Measurements from ENCODE around the gene RBBP7. TPM values are rescaled to one million over a fixed set of nuclear protein-coding genes. Genes with fewer than 3 reads are reported as not detected.

RBBP7 gene
- total RNA-seq, 1 experiment from 2014 or later, result 146 TPM

DNA sequence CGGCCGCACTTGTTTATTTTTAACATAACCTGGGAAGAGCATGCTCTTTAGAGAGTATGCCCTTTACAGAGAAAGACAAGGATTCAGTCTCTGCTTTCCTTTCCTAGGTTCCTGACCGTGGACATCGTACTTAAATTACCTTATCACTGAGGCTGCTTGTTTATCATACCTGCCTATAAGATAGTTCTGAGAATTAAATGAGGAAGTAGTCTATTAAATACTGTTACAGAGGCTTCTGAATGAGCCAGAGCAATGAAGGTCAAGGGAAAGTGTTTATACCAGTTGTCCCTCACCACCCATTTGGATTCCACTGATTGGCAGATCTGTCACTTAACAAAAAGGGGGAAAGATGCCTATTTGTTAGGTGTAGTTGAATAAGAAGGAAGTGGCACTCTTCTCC lies 73.9 kb downstream of the RBBP7 start:
- Histone ChIP-seq H3K36me3 (ENCODE audit: control insufficient read depth in 1 of 2, insufficient read depth in 2 of 2, low read length in 2 of 2) (peaks cover 6 to 12% of the 10 kb centered on the region in 2 experiments; a peak in 2 of 4 replicates), H3K4me2 (ENCODE audit: low read length) (no peak overlapping the region), H3K27ac (ENCODE audit: low read depth, low read length) (no peak overlapping the region), H3K27me3 (ENCODE audit: insufficient read depth, low read length) (no peaks in the 10 kb centered on the region), H3K9me2 (ENCODE audit: insufficient read depth) (no peaks in the 10 kb centered on the region), H3K4me3 (replicated peaks in 1 of 2; ENCODE audit: low read depth in 1 of 2, low read length in 2 of 2) (no peak overlapping the region), H3K9me3 (ENCODE audit: control insufficient read depth in 1 of 2, insufficient read depth in 1 of 2, low read depth in 1 of 2, low read length in 2 of 2) (no peaks in the 10 kb centered on the region), H3K79me2 (ENCODE audit: insufficient read depth, low read length) (peaks cover 89% of the 10 kb centered on the region), H3K4me1 (ENCODE audit: control insufficient read depth in 1 of 2, insufficient read depth in 2 of 2, low read length in 2 of 2) (no peaks in the 10 kb centered on the region), H4K20me1 (ENCODE audit: insufficient read depth) (no peaks in the 10 kb centered on the region), H3K9ac (ENCODE audit: low read length) (no peak overlapping the region), H2AFZ (ENCODE audit: low read depth, low read length, poor library complexity, severe bottlenecking) (no peak overlapping the region)
- ATAC-seq (no peak), DNase-seq (ENCODE audit: low read depth, low spot score) (no peak)
- intact Hi-C loops (cut with micrococcal nuclease), result no loop called here
- CTCF ChIA-PET, result no interaction called here
- POLR2A ChIA-PET, result no interaction called here
- no peak for TF ChIP-seq ELF1 (IDR thresholded peaks at IDR 0.05; ENCODE audit: borderline replicate concordance, low read depth)
- TF ChIP-seq CBX3 (IDR thresholded peaks at IDR 0.05; ENCODE audit: low read depth), result no peak
- BruUV-seq (replicated peaks), result no TSS peak
- RAD21 ChIA-PET (ENCODE audit: low non-redundant PET in 1 of 2, low total read pairs in 2 of 2, uncharacterized antibody in 2 of 2, unreplicated experiment in 2 of 2), result no interaction called here

Other genes starting within 250 kb of the RBBP7 start
- gene S100G, start 220.2 kb downstream of the RBBP7 start, total RNA-seq (2021; ENCODE audit: unreplicated experiment), result not detected
- gene CTPS2, start 157.7 kb downstream of the RBBP7 start, total RNA-seq (2021; ENCODE audit: unreplicated experiment), result 9.6 TPM
- 24.8 TPM for gene SYAP1, start 150.8 kb downstream of the RBBP7 start, total RNA-seq (2021; ENCODE audit: unreplicated experiment)
- 22.9 TPM for gene TXLNG, start 83.9 kb downstream of the RBBP7 start, total RNA-seq (2021; ENCODE audit: unreplicated experiment)
- gene REPS2, start 76.3 kb upstream of the RBBP7 start, total RNA-seq (2021; ENCODE audit: unreplicated experiment), result 4.5 TPM

All from HCT116 (cell line).